ENCODE measurements around the gene TRMT2A.

TRMT2A gene

GRCh38 chr22:20066617-20067383 is 50.2 kb downstream of the TRMT2A start:
- in situ Hi-C loops (cut with MboI; ENCODE audit: low sequenced_read_pairs) = no loop called here

GRCh38 chr22:20065896-20066616 is 51.0 kb downstream of the TRMT2A start:
- in situ Hi-C loops (cut with MboI; ENCODE audit: low sequenced_read_pairs) = no loop called here

GRCh38 chr22:20064545-20065262 is 52.3 kb downstream of the TRMT2A start:
- in situ Hi-C loops (cut with MboI; ENCODE audit: low sequenced_read_pairs) = no loop called here

DNA sequence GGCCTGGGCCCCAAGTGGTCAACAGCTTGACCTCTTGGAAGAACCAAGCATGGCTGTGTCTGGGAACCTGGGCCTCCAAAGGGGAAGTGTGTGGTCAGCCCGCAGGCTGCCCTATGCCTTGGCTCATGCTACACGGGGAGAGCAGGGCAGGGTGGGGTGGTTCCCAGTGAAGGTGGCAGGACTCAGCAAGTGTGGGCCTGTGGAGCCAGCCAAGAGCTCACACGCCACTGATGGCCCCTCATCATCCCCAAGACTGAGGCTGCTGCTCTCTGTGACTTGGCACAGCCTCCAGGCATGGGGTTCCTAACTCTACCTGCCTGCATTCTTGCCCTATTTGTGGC is 52.9 kb downstream of the TRMT2A start:
- in situ Hi-C loops (cut with MboI; ENCODE audit: low sequenced_read_pairs) = no loop called here

GRCh38 chr22:20063271-20064139 is 53.5 kb downstream of the TRMT2A start:
- in situ Hi-C loops (cut with MboI; ENCODE audit: low sequenced_read_pairs) = no loop called here

- in situ Hi-C loops (cut with MboI; ENCODE audit: low sequenced_read_pairs) = no loop called here
Observed at GRCh38 chr22:20062766-20063083, 54.3 kb downstream of the TRMT2A start.

DNA sequence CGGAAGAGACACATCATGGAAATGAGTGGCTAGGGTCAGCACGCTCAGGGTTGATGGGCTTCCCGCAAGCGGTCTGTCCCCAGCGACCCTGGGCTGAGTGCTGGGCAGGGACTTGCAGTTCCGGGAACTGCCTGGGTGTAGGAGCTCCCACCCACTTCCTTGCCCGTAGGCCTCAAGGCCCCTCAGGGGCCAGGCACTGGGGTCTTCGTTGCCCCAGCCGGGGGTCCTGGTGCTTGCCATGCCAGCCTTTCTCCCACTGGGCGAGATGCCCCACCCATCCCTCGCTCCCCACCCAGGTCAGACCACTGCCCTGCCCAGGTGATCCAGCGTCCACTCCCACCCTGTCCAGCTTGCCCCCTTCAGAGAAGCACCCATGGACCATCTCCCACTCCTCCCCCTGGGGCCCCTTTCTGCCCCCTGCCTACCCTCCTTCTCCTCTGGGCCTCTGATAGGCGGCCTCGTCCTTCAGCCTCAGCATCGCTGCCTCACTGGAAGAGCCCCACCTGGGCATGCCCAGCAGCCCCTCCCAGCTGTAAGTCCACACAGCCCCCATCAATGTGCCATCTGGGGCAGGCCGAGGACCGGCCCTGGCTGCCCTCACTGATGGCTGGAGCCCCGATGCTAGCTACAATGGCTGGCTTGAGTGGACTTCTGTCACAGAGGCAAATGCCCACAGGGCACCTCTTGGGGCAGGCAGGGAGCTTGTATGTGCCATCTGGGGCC is 54.8 kb downstream of the TRMT2A start:
- in situ Hi-C loops (cut with MboI; ENCODE audit: low sequenced_read_pairs) = no loop called here
